SK-N-SH treated with all-trans-retinoic acid at 6 μM for 48 hours (cell line): Measurements from ENCODE around the gene FHOD3.

Experiments used
- ATAC-seq: fragments of 200-7000 bp; cut with Tn5 transposase; 3 replicates; pipeline ENCODE4 v1.9.1; 2020; ENCODE audit warnings: mild to moderate bottlenecking, moderate library complexity
- ARNTL ChIP-seq: fragments of 450-650 bp; formaldehyde crosslinking; IDR thresholded peaks from 2 replicates; pipeline ENCODE4 v1.5.0; 2020; ENCODE audit warnings: low read depth, mild to moderate bottlenecking, moderate library complexity, borderline replicate concordance
- BACH2 ChIP-seq: fragments of 250-450 bp; sonication (Bioruptor Pico); IDR thresholded peaks from 2 replicates; pipeline ENCODE4 v1.9.0; 2021; ENCODE audit warnings: mild to moderate bottlenecking, borderline replicate concordance
- CSDC2 ChIP-seq: fragments of 250-450 bp; sonication (Bioruptor Pico); IDR thresholded peaks from 2 replicates; pipeline ENCODE4 v1.5.0; 2020; ENCODE audit warnings: mild to moderate bottlenecking, moderate library complexity
- ESRRG ChIP-seq: fragments of 250-450 bp; sonication (Bioruptor Pico); IDR thresholded peaks from 2 replicates; pipeline ENCODE4 v1.6.1; 2021; ENCODE audit warnings: mild to moderate bottlenecking
- GLIS3 ChIP-seq: fragments of 250-450 bp; sonication (Bioruptor Pico); IDR thresholded peaks from 2 replicates; pipeline ENCODE4 v1.5.0; 2020; ENCODE audit warnings: mild to moderate bottlenecking, moderate library complexity
- OSR1 ChIP-seq: fragments of 250-450 bp; sonication (Bioruptor Pico); IDR thresholded peaks from 2 replicates; pipeline ENCODE4 v1.8.0; 2022; ENCODE audit warnings: moderate library complexity, mild to moderate bottlenecking, inconsistent platforms
- PPARA ChIP-seq: fragments of 250-450 bp; sonication (Bioruptor Pico); IDR thresholded peaks from 2 replicates; pipeline ENCODE4 v1.5.0; 2020; ENCODE audit warnings: mild to moderate bottlenecking, borderline replicate concordance
- RARB ChIP-seq: fragments of 250-450 bp; sonication (Bioruptor Pico); IDR thresholded peaks from 2 replicates; pipeline ENCODE4 v1.8.0; 2021; ENCODE audit warnings: mild to moderate bottlenecking, moderate library complexity
- SNAI2 ChIP-seq: fragments of 250-450 bp; sonication (Bioruptor Pico); IDR thresholded peaks from 2 replicates; pipeline ENCODE4 v1.5.0; 2020; ENCODE audit warnings: mild to moderate bottlenecking, moderate library complexity
- TCF4 ChIP-seq: fragments of 250-450 bp; sonication (Bioruptor Pico); IDR thresholded peaks from 2 replicates; pipeline ENCODE4 v1.8.0; 2021; ENCODE audit warnings: mild to moderate bottlenecking, moderate library complexity, borderline replicate concordance
- TOX ChIP-seq: fragments of 250-450 bp; sonication (Bioruptor Pico); IDR thresholded peaks from 2 replicates; pipeline ENCODE4 v1.8.0; 2021; ENCODE audit warnings: mild to moderate bottlenecking, moderate library complexity, borderline replicate concordance
- ZC3H10 ChIP-seq: fragments of 250-450 bp; sonication (Bioruptor Pico); IDR thresholded peaks from 2 replicates; pipeline ENCODE4 v1.5.1; 2021; ENCODE audit warnings: mild to moderate bottlenecking, moderate library complexity
- ZFP3 ChIP-seq: fragments of 250-450 bp; sonication (Bioruptor Pico); IDR thresholded peaks from 2 replicates; pipeline ENCODE4 v1.5.0; 2020; ENCODE audit warnings: mild to moderate bottlenecking, moderate library complexity
- ZFP30 ChIP-seq: fragments of 450-650 bp; formaldehyde crosslinking; IDR thresholded peaks from 2 replicates; pipeline ENCODE4 v1.5.0; 2022; ENCODE audit warnings: mild to moderate bottlenecking, moderate library complexity
- ZNF565 ChIP-seq: fragments of 450-650 bp; formaldehyde crosslinking; conservative IDR thresholded peaks from 2 replicates; pipeline ENCODE4 v1.5.0; 2020; ENCODE audit warnings: low read depth, mild to moderate bottlenecking, moderate library complexity
- ZNF70 ChIP-seq: fragments of 450-650 bp; formaldehyde crosslinking; IDR thresholded peaks from 2 replicates; pipeline ENCODE4 v1.5.0; 2020; ENCODE audit warnings: mild to moderate bottlenecking, moderate library complexity
- ZNF8 ChIP-seq: fragments of 450-650 bp; formaldehyde crosslinking; IDR thresholded peaks from 2 replicates; pipeline ENCODE4 v1.5.0; 2020; ENCODE audit warnings: mild to moderate bottlenecking, moderate library complexity
- TF ChIP-seq, protein P1 (sequence below): fragments of 250-450 bp; sonication (Bioruptor Pico); IDR thresholded peaks from 2 replicates; pipeline ENCODE4 v1.5.1; 2020; ENCODE audit warnings: low read depth, mild to moderate bottlenecking, moderate library complexity
- TF ChIP-seq, protein P2 (sequence below): fragments of 250-450 bp; sonication (Bioruptor Pico); IDR thresholded peaks from 2 replicates; pipeline ENCODE4 v1.5.1; 2021; ENCODE audit warnings: mild to moderate bottlenecking, moderate library complexity
- TF ChIP-seq, protein P3 (sequence below): fragments of 250-450 bp; sonication (Bioruptor Pico); IDR thresholded peaks from 2 replicates; pipeline ENCODE4 v1.5.0; 2020; ENCODE audit warnings: mild to moderate bottlenecking, moderate library complexity
- TF ChIP-seq, protein P4 (sequence below): fragments of 250-450 bp; sonication (Bioruptor Pico); IDR thresholded peaks from 2 replicates; pipeline ENCODE4 v1.8.0; 2020; ENCODE audit warnings: mild to moderate bottlenecking, moderate library complexity, borderline replicate concordance
- TF ChIP-seq, protein P5 (sequence below): fragments of 250-450 bp; sonication (Bioruptor Pico); IDR thresholded peaks from 2 replicates; pipeline ENCODE4 v1.8.0; 2021; ENCODE audit warnings: low read depth, mild to moderate bottlenecking, moderate library complexity, borderline replicate concordance

FHOD3 gene

DNA sequence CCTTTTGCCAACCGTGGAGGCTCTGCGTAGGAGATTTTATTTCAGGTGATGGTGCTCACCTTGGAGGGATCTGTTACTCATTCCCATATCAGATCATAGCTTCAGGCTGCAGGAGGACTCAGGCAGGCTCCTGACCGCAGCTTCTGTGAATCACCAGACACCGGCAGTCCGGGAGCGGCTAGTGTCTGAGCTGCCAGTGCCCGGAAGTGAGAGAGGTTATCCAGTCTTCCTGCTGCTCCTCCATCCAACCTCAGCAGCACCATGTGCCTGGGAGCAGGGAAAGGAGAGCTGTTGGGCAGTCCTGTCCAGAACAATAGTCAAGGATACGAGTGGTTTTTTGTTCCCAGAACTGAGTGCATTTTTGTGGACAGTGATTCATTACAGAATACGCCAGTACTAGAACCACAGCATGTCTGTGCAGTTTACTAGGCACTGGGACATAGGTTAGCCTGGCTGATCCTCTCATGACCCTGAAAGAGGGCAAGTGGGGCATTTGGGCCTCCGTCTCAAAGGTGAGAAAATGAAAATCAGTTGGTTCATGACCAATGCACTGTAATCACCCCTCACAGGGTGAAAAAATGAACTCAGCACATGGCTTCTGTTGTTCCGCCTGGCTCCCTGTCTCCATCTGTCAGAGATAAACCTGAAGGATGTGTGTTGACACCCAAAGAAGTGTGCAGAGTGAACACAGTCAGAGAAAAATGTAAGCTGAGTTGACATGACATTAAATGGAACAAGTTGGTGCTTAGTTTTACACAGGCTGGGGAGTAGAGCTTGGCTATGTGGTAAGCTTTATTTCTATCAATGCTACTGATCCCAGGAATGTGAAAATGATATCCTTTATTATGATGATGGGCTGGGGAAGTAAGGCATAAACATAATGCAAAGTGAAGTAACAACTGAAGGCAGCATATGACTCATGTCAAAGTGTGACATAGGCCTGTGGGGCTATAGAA, 12.2 kb downstream of the FHOD3 start (continued):
- TF ChIP-seq OSR1 (CRISPR knock-in tag) (no peak), ZNF70 (CRISPR knock-in tag) (no peak), ARNTL (no peak), ZFP3 (CRISPR knock-in tag) (no peak), ESRRG (CRISPR knock-in tag) (peak; percentile 47; the same call in 1 of the 2 replicates), TOX (CRISPR knock-in tag) (no peak), GLIS3 (CRISPR knock-in tag) (no peak), SNAI2 (CRISPR knock-in tag) (no peak)
- TF ChIP-seq, protein P1, sequence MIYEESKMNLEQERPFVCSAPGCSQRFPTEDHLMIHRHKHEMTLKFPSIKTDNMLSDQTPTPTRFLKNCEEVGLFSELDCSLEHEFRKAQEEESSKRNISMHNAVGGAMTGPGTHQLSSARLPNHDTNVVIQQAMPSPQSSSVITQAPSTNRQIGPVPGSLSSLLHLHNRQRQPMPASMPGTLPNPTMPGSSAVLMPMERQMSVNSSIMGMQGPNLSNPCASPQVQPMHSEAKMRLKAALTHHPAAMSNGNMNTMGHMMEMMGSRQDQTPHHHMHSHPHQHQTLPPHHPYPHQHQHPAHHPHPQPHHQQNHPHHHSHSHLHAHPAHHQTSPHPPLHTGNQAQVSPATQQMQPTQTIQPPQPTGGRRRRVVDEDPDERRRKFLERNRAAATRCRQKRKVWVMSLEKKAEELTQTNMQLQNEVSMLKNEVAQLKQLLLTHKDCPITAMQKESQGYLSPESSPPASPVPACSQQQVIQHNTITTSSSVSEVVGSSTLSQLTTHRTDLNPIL: no peak

DNA sequence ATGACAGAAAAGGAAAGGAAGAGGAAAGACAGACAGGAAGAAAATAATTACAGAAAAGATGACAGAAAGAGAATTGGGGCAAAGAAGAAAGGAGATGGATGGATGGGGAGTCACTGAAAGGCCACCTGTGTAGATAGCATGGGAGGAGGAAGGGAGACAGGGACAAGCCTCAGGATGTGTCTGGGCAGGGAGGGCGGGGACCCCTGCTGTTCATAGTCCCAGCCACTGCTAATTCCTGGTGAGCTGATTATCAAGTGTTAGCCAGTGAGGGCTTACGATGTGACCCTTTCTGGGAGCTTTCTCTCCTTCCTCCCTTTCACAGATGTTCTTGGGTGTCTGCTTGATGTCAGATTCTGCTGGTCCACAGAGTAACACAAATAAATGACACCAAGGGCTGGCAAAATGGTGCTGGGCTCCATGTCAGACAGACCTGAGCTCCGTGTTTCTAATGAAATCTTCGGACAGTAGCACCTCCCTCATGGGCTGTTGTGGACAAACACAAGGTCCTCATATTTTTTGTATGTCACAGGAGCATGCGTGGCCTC, 13.6 kb downstream of the FHOD3 start:
- TF ChIP-seq, protein P2, sequence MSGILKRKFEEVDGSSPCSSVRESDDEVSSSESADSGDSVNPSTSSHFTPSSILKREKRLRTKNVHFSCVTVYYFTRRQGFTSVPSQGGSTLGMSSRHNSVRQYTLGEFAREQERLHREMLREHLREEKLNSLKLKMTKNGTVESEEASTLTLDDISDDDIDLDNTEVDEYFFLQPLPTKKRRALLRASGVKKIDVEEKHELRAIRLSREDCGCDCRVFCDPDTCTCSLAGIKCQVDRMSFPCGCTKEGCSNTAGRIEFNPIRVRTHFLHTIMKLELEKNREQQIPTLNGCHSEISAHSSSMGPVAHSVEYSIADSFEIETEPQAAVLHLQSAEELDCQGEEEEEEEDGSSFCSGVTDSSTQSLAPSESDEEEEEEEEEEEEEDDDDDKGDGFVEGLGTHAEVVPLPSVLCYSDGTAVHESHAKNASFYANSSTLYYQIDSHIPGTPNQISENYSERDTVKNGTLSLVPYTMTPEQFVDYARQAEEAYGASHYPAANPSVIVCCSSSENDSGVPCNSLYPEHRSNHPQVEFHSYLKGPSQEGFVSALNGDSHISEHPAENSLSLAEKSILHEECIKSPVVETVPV: no peak
- TF ChIP-seq ESRRG (CRISPR knock-in tag) (no peak), ZC3H10 (no peak), ZNF8 (CRISPR knock-in tag) (no peak), PPARA (CRISPR knock-in tag) (no peak), ARNTL (no peak), RARB (CRISPR knock-in tag) (no peak), GLIS3 (CRISPR knock-in tag) (no peak), ZFP30 (no peak), SNAI2 (CRISPR knock-in tag) (no peak), BACH2 (CRISPR knock-in tag) (no peak), OSR1 (CRISPR knock-in tag) (no peak), CSDC2 (CRISPR knock-in tag) (no peak), TCF4 (CRISPR knock-in tag) (no peak), ZNF565 (CRISPR knock-in tag) (no peak), ZNF70 (CRISPR knock-in tag) (no peak)
- TF ChIP-seq, protein P3, sequence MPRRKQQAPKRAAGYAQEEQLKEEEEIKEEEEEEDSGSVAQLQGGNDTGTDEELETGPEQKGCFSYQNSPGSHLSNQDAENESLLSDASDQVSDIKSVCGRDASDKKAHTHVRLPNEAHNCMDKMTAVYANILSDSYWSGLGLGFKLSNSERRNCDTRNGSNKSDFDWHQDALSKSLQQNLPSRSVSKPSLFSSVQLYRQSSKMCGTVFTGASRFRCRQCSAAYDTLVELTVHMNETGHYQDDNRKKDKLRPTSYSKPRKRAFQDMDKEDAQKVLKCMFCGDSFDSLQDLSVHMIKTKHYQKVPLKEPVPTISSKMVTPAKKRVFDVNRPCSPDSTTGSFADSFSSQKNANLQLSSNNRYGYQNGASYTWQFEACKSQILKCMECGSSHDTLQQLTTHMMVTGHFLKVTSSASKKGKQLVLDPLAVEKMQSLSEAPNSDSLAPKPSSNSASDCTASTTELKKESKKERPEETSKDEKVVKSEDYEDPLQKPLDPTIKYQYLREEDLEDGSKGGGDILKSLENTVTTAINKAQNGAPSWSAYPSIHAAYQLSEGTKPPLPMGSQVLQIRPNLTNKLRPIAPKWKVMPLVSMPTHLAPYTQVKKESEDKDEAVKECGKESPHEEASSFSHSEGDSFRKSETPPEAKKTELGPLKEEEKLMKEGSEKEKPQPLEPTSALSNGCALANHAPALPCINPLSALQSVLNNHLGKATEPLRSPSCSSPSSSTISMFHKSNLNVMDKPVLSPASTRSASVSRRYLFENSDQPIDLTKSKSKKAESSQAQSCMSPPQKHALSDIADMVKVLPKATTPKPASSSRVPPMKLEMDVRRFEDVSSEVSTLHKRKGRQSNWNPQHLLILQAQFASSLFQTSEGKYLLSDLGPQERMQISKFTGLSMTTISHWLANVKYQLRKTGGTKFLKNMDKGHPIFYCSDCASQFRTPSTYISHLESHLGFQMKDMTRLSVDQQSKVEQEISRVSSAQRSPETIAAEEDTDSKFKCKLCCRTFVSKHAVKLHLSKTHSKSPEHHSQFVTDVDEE (CRISPR knock-in tag): no peak
- TF ChIP-seq, protein P4, sequence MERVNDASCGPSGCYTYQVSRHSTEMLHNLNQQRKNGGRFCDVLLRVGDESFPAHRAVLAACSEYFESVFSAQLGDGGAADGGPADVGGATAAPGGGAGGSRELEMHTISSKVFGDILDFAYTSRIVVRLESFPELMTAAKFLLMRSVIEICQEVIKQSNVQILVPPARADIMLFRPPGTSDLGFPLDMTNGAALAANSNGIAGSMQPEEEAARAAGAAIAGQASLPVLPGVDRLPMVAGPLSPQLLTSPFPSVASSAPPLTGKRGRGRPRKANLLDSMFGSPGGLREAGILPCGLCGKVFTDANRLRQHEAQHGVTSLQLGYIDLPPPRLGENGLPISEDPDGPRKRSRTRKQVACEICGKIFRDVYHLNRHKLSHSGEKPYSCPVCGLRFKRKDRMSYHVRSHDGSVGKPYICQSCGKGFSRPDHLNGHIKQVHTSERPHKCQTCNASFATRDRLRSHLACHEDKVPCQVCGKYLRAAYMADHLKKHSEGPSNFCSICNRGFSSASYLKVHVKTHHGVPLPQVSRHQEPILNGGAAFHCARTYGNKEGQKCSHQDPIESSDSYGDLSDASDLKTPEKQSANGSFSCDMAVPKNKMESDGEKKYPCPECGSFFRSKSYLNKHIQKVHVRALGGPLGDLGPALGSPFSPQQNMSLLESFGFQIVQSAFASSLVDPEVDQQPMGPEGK: no peak
- TF ChIP-seq, protein P5, sequence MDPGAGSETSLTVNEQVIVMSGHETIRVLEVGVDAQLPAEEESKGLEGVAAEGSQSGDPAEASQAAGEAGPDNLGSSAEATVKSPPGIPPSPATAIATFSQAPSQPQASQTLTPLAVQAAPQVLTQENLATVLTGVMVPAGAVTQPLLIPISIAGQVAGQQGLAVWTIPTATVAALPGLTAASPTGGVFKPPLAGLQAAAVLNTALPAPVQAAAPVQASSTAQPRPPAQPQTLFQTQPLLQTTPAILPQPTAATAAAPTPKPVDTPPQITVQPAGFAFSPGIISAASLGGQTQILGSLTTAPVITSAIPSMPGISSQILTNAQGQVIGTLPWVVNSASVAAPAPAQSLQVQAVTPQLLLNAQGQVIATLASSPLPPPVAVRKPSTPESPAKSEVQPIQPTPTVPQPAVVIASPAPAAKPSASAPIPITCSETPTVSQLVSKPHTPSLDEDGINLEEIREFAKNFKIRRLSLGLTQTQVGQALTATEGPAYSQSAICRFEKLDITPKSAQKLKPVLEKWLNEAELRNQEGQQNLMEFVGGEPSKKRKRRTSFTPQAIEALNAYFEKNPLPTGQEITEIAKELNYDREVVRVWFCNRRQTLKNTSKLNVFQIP (CRISPR knock-in tag): no peak
- TF ChIP-seq, all 23 proteins: peak for 0

More for the DNA sequence above, 13.6 kb downstream of the FHOD3 start:
- ATAC-seq: no peak
